Panc1 (cell line): ENCODE results near the gene HK1. TPM values are rescaled to one million over a fixed set of nuclear protein-coding genes. Genes with fewer than 3 reads are reported as not detected.

Source experiments
- ATAC-seq: fragments of 200-7000 bp; cut with Tn5 transposase; 2 replicates; pipeline ENCODE4 v1.9.1; 2020; ENCODE audit warnings: mild to moderate bottlenecking, moderate library complexity
- BruUV-seq: library from RNA; stranded (reverse); fragments of 400-500 nt; replicated peaks from 2 replicates; lab custom pipeline; 2021; lab: Mats Ljungman, UMichigan
- CTCF ChIA-PET: fragments of 300-600 bp; sonication (Branson Sonifier 250); formaldehyde crosslinking; loops from one replicate; lab custom pipeline; 2022; ENCODE audit warnings: antibody characterized with exemption; lab: Charles Lee
- POLR2A ChIA-PET: fragments of 300-600 bp; sonication (Branson Sonifier 250); formaldehyde crosslinking; loops from one replicate; lab custom pipeline; 2022; ENCODE audit warnings: antibody characterized with exemption; lab: Charles Lee
- DNase-seq: peaks from one replicate; pipeline ENCODE4 v3.0.0-alpha.2; 2010; ENCODE audit warnings: low read depth, low spot score
- H3K27ac ChIP-seq: 2 replicates; pipeline ENCODE4 v1.5.1; 2011; ENCODE audit warnings: mild to moderate bottlenecking, low read length, inconsistent platforms
- H3K27me3 ChIP-seq: fragments of 200-500 bp; sonication (Bioruptor generic); 2 replicates; pipeline ENCODE4 v1.6.0; 2014; ENCODE audit warnings: low read length, inconsistent platforms; ENCODE audit not compliant: control insufficient read depth, insufficient read depth
- H3K36me3 ChIP-seq: fragments of 200-500 bp; sonication (Bioruptor generic); 2 replicates; pipeline ENCODE4 v1.5.1; 2014; ENCODE audit warnings: inconsistent platforms, mild to moderate bottlenecking, low read length, moderate library complexity; ENCODE audit not compliant: control insufficient read depth, insufficient read depth
- H3K4me1 ChIP-seq: 2 replicates; pipeline ENCODE4 v1.5.1; 2011; ENCODE audit warnings: inconsistent platforms, mild to moderate bottlenecking, low read length, moderate library complexity; ENCODE audit not compliant: control insufficient read depth, insufficient read depth
- H3K4me3 ChIP-seq, 2 experiments: 2 replicates each; pipeline ENCODE4 v1.5.1; 2011 to 2012; ENCODE audit warnings: low read depth in 2 of 2, low read length in 2 of 2, mild to moderate bottlenecking in 2 of 2, inconsistent platforms in 1 of 2, moderate library complexity in 1 of 2
- H3K9me3 ChIP-seq: fragments of 200-500 bp; sonication (Bioruptor generic); 2 replicates; pipeline ENCODE4 v1.5.1; 2014; ENCODE audit warnings: low read depth, mild to moderate bottlenecking, inconsistent platforms, low read length, moderate library complexity; ENCODE audit not compliant: control insufficient read depth, insufficient read depth
- CTCF ChIP-seq: fragments of 450-650 bp; IDR thresholded peaks from 2 replicates; pipeline ENCODE4 v1.5.1; 2017; ENCODE audit warnings: mild to moderate bottlenecking
- POLR2AphosphoS5 ChIP-seq: IDR thresholded peaks from 2 replicates; pipeline ENCODE4 v1.6.1; 2012; ENCODE audit warnings: mild to moderate bottlenecking, low read depth, low read length, moderate library complexity
- REST ChIP-seq, 2 experiments: IDR thresholded peaks; 2 replicates each; pipeline ENCODE4 v1.6.1; 2011 to 2012; ENCODE audit warnings: low read depth in 2 of 2, control low read depth in 1 of 2, low read length in 1 of 2, mild to moderate bottlenecking in 1 of 2, moderate library complexity in 1 of 2; ENCODE audit not compliant: insufficient read depth in 1 of 2
- SIN3A ChIP-seq: IDR thresholded peaks from 2 replicates; pipeline ENCODE4 v1.6.1; 2012; ENCODE audit warnings: low read depth, mild to moderate bottlenecking, low read length, moderate library complexity, borderline replicate concordance; ENCODE audit not compliant: insufficient read depth
- TCF7L2 ChIP-seq: IDR thresholded peaks from 2 replicates; pipeline ENCODE4 v1.6.1; 2011; ENCODE audit warnings: mild to moderate bottlenecking, low read depth, low read length, inconsistent platforms
- in situ Hi-C: cut with HindIII; loops from 2 replicates; pipeline ENCODE4 v1.10.0; 2016; ENCODE audit warnings: low sequenced_read_pairs, low pct_unique_long_range_greater_than_20kb
- intact Hi-C: fragments of 100-400 bp; cut with micrococcal nuclease; formaldehyde crosslinking; loops from one replicate; pipeline ENCODE4 v1.10.0; 2022; ENCODE audit not compliant: unreplicated experiment
- total RNA-seq: library from RNA; stranded (reverse); gene quantifications from one replicate; pipeline ENCODE4 v1.2.1, GENCODE V29; 2021; ENCODE audit not compliant: unreplicated experiment

The HK1 gene
- total RNA-seq, 1 experiment from 2014 or later, result 74.4 TPM

- ATAC-seq, result no peak
- POLR2A ChIA-PET, result no interaction called here
Observed at GRCh38 chr10:69377933-69378332, 99.6 kb downstream of the HK1 start.

GRCh38 chr10:69379800-69380199, 101.5 kb downstream of the HK1 start:
- no peak for DNase-seq
- ATAC-seq, result no peak
- Histone ChIP-seq H3K9me3 (no peaks in the 10 kb centered on the region), H3K27me3 (no peaks in the 10 kb centered on the region), H3K4me1 (no peaks in the 10 kb centered on the region), H3K27ac (no peak overlapping the region), H3K36me3 (no peaks in the 10 kb centered on the region), H3K4me3 (no peak overlapping the region)
- in situ Hi-C loops, result no loop called here
- CTCF ChIA-PET, result no interaction called here
- TF ChIP-seq SIN3A, result no peak
- TF ChIP-seq CTCF, result no peak
- no peak for TF ChIP-seq REST (IDR thresholded peaks at IDR 0.05; ENCODE audit: insufficient read depth in 1 of 2, low read depth in 2 of 2, low read length in 1 of 2)
- no peak for TF ChIP-seq TCF7L2
- TF ChIP-seq POLR2AphosphoS5, result no peak
- BruUV-seq, result no TSS peak
- intact Hi-C loops, result no loop called here
- POLR2A ChIA-PET, result no interaction called here

More at GRCh38 chr10:69377933-69378332, 99.6 kb downstream of the HK1 start:
- Histone ChIP-seq H3K9me3 (no peaks in the 10 kb centered on the region), H3K4me3 (no peak overlapping the region), H3K4me1 (no peaks in the 10 kb centered on the region), H3K36me3 (no peaks in the 10 kb centered on the region), H3K27me3 (no peaks in the 10 kb centered on the region), H3K27ac (no peak overlapping the region)
- CTCF ChIA-PET, result no interaction called here
- BruUV-seq, result no TSS peak
- intact Hi-C loops, result no loop called here
- TF ChIP-seq CTCF, result no peak
- TF ChIP-seq REST (IDR thresholded peaks at IDR 0.05; ENCODE audit: insufficient read depth in 1 of 2, low read depth in 2 of 2, low read length in 1 of 2), result no peak
- no peak for TF ChIP-seq SIN3A
- TF ChIP-seq POLR2AphosphoS5, result no peak
- no peak for TF ChIP-seq TCF7L2
- in situ Hi-C loops, result no loop called here
- DNase-seq, result no peak
